Neural progenitor cell (in vitro differentiated cells): ENCODE measurements around the gene SIGLEC1. TPM values are rescaled to one million over a fixed set of nuclear protein-coding genes. Genes with fewer than 3 reads are reported as not detected.

Source experiments
- DNase-seq: peaks from one replicate; pipeline ENCODE4 v3.0.0-alpha.2; 2016; ENCODE audit warnings: low spot score
- H2AFZ ChIP-seq: fragments of 200-600 bp; sonication (generic); replicated peaks from 2 replicates; pipeline ENCODE4 v1.6.1; 2016; ENCODE audit warnings: antibody characterized with exemption
- H3F3A ChIP-seq: fragments of 200-600 bp; sonication (generic); 2 replicates; pipeline ENCODE4 v1.6.1; 2016; ENCODE audit warnings: antibody characterized with exemption, low read depth
- H3K27ac ChIP-seq: fragments of 200-600 bp; sonication (generic); 2 replicates; pipeline ENCODE4 v1.5.1; 2016; ENCODE audit warnings: mild to moderate bottlenecking
- H3K27me3 ChIP-seq: fragments of 200-600 bp; sonication (generic); 2 replicates; pipeline ENCODE4 v1.6.1; 2016; ENCODE audit warnings: mild to moderate bottlenecking, moderate library complexity
- H3K36me3 ChIP-seq: fragments of 200-600 bp; sonication (generic); 2 replicates; pipeline ENCODE4 v1.5.1; 2016
- H3K4me1 ChIP-seq: fragments of 200-600 bp; sonication (generic); 2 replicates; pipeline ENCODE4 v1.6.1; 2016; ENCODE audit warnings: mixed run types
- H3K4me2 ChIP-seq: fragments of 200-600 bp; sonication (generic); 2 replicates; pipeline ENCODE4 v1.6.1; 2016
- H3K4me3 ChIP-seq: fragments of 200-600 bp; sonication (generic); 2 replicates; pipeline ENCODE4 v1.5.1; 2016
- H3K79me2 ChIP-seq: fragments of 200-600 bp; sonication (generic); 2 replicates; pipeline ENCODE4 v1.6.1; 2016; ENCODE audit warnings: low read depth
- H3K9ac ChIP-seq: fragments of 200-600 bp; sonication (generic); 2 replicates; pipeline ENCODE4 v1.6.1; 2016
- H3K9me3 ChIP-seq: fragments of 200-600 bp; sonication (generic); 2 replicates; pipeline ENCODE4 v1.5.1; 2016; ENCODE audit warnings: low read depth
- H4K20me1 ChIP-seq: fragments of 200-600 bp; sonication (generic); 2 replicates; pipeline ENCODE4 v1.6.1; 2016; ENCODE audit warnings: low read depth
- H3K27ac Mint-ChIP-seq: 3 replicates; pipeline ENCODE4 v1.8.0; 2021; ENCODE audit warnings: mixed read lengths
- H3K27me3 Mint-ChIP-seq: 2 replicates; pipeline ENCODE4 v1.8.0; 2022; ENCODE audit warnings: low read depth, mild to moderate bottlenecking, inconsistent platforms, moderate library complexity, mixed read lengths; ENCODE audit not compliant: insufficient read depth
- H3K36me3 Mint-ChIP-seq: 3 replicates; pipeline ENCODE4 v1.8.0; 2021; ENCODE audit warnings: mixed read lengths
- H3K4me1 Mint-ChIP-seq: 3 replicates; pipeline ENCODE4 v1.8.0; 2021; ENCODE audit warnings: mixed read lengths
- H3K4me3 Mint-ChIP-seq: 3 replicates; pipeline ENCODE4 v1.8.0; 2021; ENCODE audit warnings: mild to moderate bottlenecking, moderate library complexity, mixed read lengths
- H3K9me3 Mint-ChIP-seq: 3 replicates; pipeline ENCODE4 v1.8.0; 2020; ENCODE audit warnings: mixed read lengths
- EZH2 ChIP-seq: fragments of 200-600 bp; sonication (generic); IDR thresholded peaks from 2 replicates; pipeline ENCODE4 v1.6.1; 2017; ENCODE audit warnings: antibody characterized with exemption, mild to moderate bottlenecking, moderate library complexity
- EZH2phosphoT487 ChIP-seq: fragments of 200-600 bp; sonication (generic); IDR thresholded peaks from 2 replicates; pipeline ENCODE4 v1.6.1; 2017; ENCODE audit warnings: antibody characterized with exemption
- total RNA-seq: library from RNA; depleted of rRNA; stranded (reverse); fragments of >200 nt; gene quantifications from 2 replicates; pipeline ENCODE4 v1.2.3, GENCODE V29; 2015; ENCODE audit warnings: low replicate concordance
- TF ChIP-seq, protein P1 (sequence below): fragments of 200-600 bp; sonication (generic); IDR thresholded peaks from 2 replicates; pipeline ENCODE4 v1.5.1; 2017; ENCODE audit warnings: antibody characterized with exemption, mild to moderate bottlenecking

SIGLEC1 gene
- total RNA-seq, 1 donor from 2014 or later = not detected

DNA sequence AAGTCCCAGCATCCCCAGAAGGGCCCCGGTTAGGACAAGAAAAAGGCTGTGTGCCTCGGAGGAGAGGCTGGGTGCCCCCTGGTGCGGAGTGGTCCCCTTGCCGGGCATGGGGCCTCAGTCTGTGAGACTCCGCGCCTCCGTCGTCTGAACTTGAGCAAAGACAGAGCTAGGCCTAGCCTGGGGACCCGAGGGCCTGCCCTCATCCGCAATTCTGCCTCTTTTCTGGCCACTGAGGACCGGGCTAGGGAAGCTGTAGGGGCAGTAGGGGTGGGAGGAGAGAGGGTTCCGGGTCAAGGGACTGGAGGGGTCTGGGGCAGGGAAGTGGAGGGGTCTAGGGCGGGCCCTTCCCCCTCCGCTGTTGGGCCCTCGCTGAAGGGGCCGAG, 19.5 kb upstream of the SIGLEC1 start:
- TF ChIP-seq, protein P1, sequence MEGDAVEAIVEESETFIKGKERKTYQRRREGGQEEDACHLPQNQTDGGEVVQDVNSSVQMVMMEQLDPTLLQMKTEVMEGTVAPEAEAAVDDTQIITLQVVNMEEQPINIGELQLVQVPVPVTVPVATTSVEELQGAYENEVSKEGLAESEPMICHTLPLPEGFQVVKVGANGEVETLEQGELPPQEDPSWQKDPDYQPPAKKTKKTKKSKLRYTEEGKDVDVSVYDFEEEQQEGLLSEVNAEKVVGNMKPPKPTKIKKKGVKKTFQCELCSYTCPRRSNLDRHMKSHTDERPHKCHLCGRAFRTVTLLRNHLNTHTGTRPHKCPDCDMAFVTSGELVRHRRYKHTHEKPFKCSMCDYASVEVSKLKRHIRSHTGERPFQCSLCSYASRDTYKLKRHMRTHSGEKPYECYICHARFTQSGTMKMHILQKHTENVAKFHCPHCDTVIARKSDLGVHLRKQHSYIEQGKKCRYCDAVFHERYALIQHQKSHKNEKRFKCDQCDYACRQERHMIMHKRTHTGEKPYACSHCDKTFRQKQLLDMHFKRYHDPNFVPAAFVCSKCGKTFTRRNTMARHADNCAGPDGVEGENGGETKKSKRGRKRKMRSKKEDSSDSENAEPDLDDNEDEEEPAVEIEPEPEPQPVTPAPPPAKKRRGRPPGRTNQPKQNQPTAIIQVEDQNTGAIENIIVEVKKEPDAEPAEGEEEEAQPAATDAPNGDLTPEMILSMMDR = no peak
- TF ChIP-seq EZH2phosphoT487 (no peak), EZH2 (no peak)
- Histone ChIP-seq H4K20me1 (no peaks in the 10 kb centered on the region), H3F3A (peaks cover 8% of the 10 kb centered on the region), H3K27ac (no peak overlapping the region), H3K4me1 (peaks cover 9% of the 10 kb centered on the region), H2AFZ (peak overlapping the region; percentile 63), H3K4me3 (no peak overlapping the region), H3K9me3 (no peaks in the 10 kb centered on the region), H3K79me2 (no peaks in the 10 kb centered on the region), H3K27me3 (peaks cover 51% of the 10 kb centered on the region), H3K4me2 (peak overlapping the region; percentile 58), H3K9ac (no peak overlapping the region), H3K36me3 (no peaks in the 10 kb centered on the region)
- Mint-ChIP-seq H3K27me3 (peaks cover 27% of the 10 kb centered on the region), H3K36me3 (no peaks in the 10 kb centered on the region), H3K4me1 (peaks cover 33% of the 10 kb centered on the region), H3K9me3 (no peaks in the 10 kb centered on the region), H3K27ac (no peak overlapping the region), H3K4me3 (no peak overlapping the region)
- DNase-seq = no peak

DNA sequence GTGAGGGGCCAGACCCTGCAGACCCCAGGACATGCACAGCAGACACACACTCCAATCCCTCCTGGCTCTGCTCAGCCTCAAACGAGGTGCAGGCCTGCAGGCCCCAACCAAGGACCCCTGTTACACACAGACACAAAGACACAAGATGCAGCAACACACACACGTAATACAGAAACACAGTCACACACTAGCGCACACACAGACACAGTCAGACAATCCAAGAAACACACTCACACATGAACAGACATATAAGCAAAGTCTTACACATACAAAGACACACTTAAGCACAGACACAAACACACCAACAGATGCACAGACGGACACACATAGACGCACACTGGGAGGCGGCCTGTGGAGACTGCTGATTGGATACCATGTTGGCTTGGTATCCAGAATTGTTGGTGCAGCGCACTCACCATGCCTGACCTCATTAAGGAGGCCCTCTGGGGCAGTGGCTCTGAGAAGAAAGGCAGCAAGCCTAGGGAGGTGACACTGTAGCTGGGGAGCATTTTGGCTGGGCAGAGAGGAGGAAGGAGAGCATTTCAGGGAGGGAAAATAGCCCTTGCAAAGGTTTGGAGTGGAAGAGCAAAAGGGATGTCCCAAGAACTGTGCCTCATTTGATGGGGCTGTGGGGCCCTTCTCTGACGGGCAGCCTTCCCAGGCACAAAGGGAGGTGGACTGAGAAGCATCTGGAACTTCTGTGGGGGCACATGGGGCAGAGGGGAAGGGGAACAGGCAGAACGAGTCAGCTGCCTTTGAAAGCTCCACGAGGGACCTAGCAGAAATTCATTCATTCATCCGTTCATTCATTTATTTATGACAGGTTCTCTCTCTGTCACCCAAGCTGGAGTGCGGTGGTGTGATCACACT, 18.6 kb upstream of the SIGLEC1 start:
- Mint-ChIP-seq H3K36me3 (no peaks in the 10 kb centered on the region), H3K27ac (peak overlapping the region; percentile 29), H3K27me3 (peaks cover 29% of the 10 kb centered on the region), H3K9me3 (no peaks in the 10 kb centered on the region), H3K4me3 (peak overlapping the region; percentile 27), H3K4me1 (peaks cover 30% of the 10 kb centered on the region)
- H3K27me3 ChIP-seq = peaks cover 60% of the 10 kb centered on the region
- no peak overlapping the region for H3K9ac ChIP-seq
- H3K27ac ChIP-seq = no peak overlapping the region
- DNase-seq = no peak
- H3K9me3 ChIP-seq = no peaks in the 10 kb centered on the region
- no peak overlapping the region for H2AFZ ChIP-seq
- H3K4me1 ChIP-seq = peaks cover 9% of the 10 kb centered on the region
- no peak overlapping the region for H3K4me2 ChIP-seq
- no peaks in the 10 kb centered on the region for H3K36me3 ChIP-seq
- H4K20me1 ChIP-seq = no peaks in the 10 kb centered on the region
- no peak overlapping the region for H3K4me3 ChIP-seq
- peaks cover 8% of the 10 kb centered on the region for H3F3A ChIP-seq
- no peaks in the 10 kb centered on the region for H3K79me2 ChIP-seq
- TF ChIP-seq, protein P1 = no peak
- TF ChIP-seq EZH2phosphoT487 (no peak), EZH2 (no peak)

DNA sequence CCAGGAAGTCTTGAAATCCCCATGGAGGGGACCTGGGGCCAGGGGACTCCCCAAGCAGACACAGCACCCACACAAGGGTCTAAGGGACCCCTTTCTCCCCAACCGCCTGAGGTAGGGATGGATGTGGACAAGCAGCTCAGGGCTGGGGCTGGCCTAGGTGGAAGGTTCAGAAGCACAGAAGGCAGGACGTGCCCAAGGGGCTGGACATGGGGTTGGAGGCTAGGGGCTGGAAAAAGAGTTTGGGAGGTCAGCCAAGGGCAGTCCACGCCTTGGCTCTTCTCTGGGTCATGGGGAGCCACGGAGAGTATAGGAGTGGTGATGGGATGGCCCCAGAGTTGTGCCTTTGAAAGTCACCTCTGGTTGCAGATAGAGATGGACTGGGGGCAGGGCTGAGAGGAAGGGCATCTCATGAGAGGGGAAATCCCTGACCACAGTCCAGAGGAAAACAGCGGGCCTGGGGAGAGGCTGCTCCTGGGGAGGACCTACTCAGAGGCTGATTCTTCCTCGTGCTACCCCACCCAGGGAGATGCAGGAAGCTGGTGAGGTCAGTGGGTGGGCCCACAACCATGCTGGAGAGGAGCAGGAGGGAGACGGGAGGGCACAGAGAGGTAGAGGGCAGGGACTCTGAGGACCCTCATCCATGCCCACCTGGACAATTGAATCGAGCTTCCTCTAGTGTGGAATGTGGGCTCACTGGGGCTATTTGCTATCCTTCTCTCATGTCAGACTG, 17.6 kb upstream of the SIGLEC1 start:
- Mint-ChIP-seq H3K4me3 (no peak overlapping the region), H3K4me1 (peaks cover 30% of the 10 kb centered on the region), H3K27me3 (peaks cover 29% of the 10 kb centered on the region), H3K27ac (peak overlapping the region; percentile 86), H3K9me3 (no peaks in the 10 kb centered on the region), H3K36me3 (no peaks in the 10 kb centered on the region)
- Histone ChIP-seq H3K9ac (no peak overlapping the region), H2AFZ (no peak overlapping the region), H3K4me2 (no peak overlapping the region), H3K4me3 (no peak overlapping the region), H3K27ac (no peak overlapping the region), H3K27me3 (peaks cover 61% of the 10 kb centered on the region), H3K9me3 (no peaks in the 10 kb centered on the region), H4K20me1 (no peaks in the 10 kb centered on the region), H3K79me2 (no peaks in the 10 kb centered on the region), H3K36me3 (no peaks in the 10 kb centered on the region), H3F3A (peaks cover 8% of the 10 kb centered on the region), H3K4me1 (peaks cover 9% of the 10 kb centered on the region)
- DNase-seq = no peak
- TF ChIP-seq EZH2phosphoT487 (no peak), EZH2 (no peak)
- TF ChIP-seq, protein P1 = no peak
